GM20000 (cell line): ENCODE measurements around the gene MPPED2.

Source experiments
- DNase-seq: peaks from one replicate; pipeline ENCODE4 v3.0.0; 2012; ENCODE audit warnings: low spot score
- TF ChIP-seq, protein P1 (sequence below): IDR thresholded peaks from 2 replicates; pipeline ENCODE4 v1.5.1; 2012; ENCODE audit warnings: mild to moderate bottlenecking, control low read depth; ENCODE audit errors: extremely low read depth, missing control alignments

MPPED2 gene

DNA sequence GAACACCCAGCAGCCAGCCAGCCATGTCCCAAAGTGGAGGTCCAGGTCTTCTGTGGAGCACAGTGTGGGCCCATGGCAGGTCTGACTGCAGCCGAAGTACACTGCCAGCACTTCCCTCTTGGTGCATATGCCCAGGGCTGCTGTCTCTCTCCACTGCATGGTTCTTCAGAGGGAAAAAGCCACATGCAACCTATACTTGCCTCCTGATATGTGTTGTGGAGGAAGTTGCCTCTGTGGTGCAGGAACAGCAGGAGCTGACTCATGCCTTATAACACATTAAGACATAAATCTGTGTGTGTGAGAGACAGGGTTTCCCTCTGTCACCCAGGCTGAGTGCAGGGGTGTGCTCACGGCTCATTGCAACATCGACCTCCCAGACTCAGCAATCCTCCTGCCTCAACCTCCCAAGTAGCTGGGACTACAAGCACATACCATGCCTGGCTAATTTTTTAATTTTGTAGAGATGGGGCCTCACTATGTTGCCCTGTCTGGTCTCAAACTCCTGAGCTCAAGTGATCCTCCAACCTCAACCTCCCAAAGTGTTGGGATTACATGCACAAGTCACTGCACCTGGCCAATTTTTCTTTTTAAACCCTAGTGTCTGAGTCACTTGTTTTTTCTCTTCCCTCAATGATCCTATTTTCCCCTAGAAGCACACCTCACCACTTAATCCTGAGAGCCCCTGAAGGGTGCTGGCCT lies 98.8 kb downstream of the MPPED2 start:
- no peak for DNase-seq
- TF ChIP-seq, protein P1, sequence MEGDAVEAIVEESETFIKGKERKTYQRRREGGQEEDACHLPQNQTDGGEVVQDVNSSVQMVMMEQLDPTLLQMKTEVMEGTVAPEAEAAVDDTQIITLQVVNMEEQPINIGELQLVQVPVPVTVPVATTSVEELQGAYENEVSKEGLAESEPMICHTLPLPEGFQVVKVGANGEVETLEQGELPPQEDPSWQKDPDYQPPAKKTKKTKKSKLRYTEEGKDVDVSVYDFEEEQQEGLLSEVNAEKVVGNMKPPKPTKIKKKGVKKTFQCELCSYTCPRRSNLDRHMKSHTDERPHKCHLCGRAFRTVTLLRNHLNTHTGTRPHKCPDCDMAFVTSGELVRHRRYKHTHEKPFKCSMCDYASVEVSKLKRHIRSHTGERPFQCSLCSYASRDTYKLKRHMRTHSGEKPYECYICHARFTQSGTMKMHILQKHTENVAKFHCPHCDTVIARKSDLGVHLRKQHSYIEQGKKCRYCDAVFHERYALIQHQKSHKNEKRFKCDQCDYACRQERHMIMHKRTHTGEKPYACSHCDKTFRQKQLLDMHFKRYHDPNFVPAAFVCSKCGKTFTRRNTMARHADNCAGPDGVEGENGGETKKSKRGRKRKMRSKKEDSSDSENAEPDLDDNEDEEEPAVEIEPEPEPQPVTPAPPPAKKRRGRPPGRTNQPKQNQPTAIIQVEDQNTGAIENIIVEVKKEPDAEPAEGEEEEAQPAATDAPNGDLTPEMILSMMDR = no peak

DNA sequence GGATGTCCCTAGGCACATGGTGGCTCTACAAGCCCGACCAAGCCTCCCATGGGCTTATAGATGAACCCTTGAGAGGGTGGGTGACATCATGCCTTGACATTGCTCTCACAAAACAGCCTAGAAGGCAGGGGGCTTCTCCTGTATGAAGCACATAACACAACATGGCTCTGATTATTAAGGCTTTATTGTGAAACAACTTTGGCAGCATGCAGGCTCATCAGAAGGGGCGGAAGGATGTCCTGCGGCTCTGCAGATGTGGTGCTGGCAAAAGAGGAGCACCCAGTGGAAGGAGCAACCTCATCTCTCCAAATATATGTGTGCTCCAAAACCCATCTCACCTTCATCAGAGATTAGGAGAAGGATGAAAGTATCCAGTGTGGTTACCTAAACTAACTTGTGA lies 100.4 kb downstream of the MPPED2 start:
- DNase-seq = no peak
- TF ChIP-seq, protein P1 = no peak

DNA sequence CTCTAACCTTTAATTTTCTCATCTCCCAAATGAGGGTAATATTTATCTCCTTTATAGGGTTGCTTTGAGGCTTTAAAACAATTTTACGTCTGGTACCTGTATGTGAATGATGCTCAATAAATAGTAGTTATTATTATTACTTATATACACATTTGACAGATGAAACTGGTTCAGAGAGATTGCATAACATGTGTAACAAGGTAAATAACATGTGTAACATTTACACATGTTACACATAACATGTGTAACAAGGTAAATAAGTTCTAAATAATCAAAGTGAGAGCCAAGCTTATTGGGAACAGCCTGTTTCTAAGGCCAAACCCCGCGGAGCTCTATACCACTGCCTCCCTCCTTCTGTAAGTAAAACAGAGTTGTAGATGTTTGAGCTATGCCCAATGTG lies 100.9 kb downstream of the MPPED2 start:
- DNase-seq = no peak
- TF ChIP-seq, protein P1 = no peak

DNA sequence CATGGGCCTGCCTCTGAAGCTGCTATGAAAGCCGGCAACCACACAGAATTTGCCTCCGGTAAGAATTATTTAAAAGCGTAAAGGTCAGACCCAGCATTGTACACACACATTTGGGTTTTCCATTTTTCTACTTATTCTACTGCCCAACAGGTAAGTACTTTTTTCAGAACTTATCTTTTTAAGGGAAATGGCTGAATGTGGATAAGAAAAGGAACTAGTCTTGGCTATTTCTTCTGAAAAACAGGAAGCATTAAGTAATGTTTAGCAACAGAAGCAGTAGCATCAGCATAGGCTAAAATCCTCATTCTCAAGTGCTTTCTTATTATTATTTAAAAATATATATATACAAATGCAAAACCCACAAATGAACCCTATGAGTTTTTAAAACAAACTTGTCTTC lies 103.1 kb downstream of the MPPED2 start:
- TF ChIP-seq, protein P1 = no peak
- no peak for DNase-seq

DNA sequence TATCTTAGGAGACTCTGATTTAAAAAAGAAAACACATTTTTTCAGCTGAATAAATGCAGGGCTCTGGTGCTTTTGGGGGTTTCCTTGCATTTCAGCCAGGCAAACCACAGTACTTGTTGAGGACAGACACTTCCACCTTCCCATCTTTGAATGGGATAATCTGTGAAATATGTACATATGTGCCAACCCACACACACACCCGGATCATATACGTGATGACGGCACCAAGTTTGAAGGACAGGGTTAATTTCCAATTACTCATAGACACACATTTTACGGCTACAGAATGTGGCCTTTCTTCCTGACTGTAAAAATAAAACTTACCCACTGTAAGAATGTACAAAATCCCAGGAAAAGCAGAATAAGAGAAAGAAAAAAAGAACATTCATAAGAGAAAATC lies 104.4 kb downstream of the MPPED2 start:
- no peak for DNase-seq
- TF ChIP-seq, protein P1 = no peak

DNA sequence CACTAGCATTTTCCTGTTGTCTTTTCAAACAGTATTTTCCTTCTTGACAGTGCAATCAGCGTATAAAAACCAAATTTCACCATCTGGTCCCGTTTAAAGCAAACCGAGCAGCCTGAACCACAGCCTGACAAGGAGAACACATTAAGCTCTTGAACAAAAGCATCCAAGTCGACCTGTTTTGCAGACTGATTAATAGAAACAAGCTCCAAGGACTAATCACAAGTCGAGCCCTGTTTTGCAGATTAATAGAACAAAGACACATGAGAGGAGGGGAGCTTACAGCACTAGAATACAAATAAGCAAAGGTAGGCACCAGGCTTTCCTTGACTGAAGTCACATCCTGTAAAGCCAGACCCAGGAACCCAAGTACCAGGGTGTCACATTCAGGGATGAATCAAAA lies 104.8 kb downstream of the MPPED2 start:
- TF ChIP-seq, protein P1 = no peak

DNA sequence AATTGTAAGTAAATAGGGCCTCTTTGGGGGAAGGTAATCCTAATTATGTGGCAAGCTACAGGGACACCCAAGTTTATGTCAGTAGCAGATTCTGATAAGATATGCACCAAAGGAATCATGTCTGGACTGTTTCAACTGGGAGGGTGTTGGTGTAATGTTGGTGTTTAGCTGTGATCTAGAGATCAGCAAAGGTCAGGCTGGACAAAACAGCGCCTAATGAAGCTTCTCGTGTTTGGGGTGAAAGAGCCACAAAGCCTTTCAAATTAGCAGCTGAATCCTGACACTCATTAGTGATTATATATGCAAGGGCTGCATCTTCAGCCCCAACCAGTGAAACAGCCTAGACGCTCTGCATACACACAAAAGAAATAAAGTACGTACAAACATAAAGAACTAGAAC lies 106.3 kb downstream of the MPPED2 start:
- TF ChIP-seq, protein P1 = no peak
- no peak for DNase-seq

More for the DNA sequence above, 104.8 kb downstream of the MPPED2 start:
- no peak for DNase-seq
